BLaER1 (cell line): ENCODE data around the gene TPD52L1.

ENCODE experiments used
- H3K27ac ChIP-seq: shearing (Covaris generic); formaldehyde crosslinking; 2 replicates; pipeline ENCODE4 v1.8.1; 2022
- H3K27me3 ChIP-seq: shearing (Covaris generic); formaldehyde crosslinking; 2 replicates; pipeline ENCODE4 v1.8.1; 2022
- H3K36me3 ChIP-seq: shearing (Covaris generic); formaldehyde crosslinking; 2 replicates; pipeline ENCODE4 v1.8.1; 2022
- H3K4me1 ChIP-seq: shearing (Covaris generic); formaldehyde crosslinking; 2 replicates; pipeline ENCODE4 v1.8.1; 2022
- H3K4me2 ChIP-seq: shearing (Covaris generic); formaldehyde crosslinking; 2 replicates; pipeline ENCODE4 v1.8.1; 2022
- H3K4me3 ChIP-seq: shearing (Covaris generic); formaldehyde crosslinking; 2 replicates; pipeline ENCODE4 v1.8.1; 2022
- H3K9ac ChIP-seq: shearing (Covaris generic); formaldehyde crosslinking; 2 replicates; pipeline ENCODE4 v1.8.1; 2022
- H3K9me3 ChIP-seq: shearing (Covaris generic); formaldehyde crosslinking; 2 replicates; pipeline ENCODE4 v1.8.1; 2022
- H4K20me1 ChIP-seq: shearing (Covaris generic); formaldehyde crosslinking; 2 replicates; pipeline ENCODE4 v1.8.1; 2022
- Cebpa-rat ChIP-seq: shearing (Covaris generic); IDR thresholded peaks from 2 replicates; pipeline ENCODE4 v1.8.1; 2022

TPD52L1 gene

GRCh38 chr6:125262016-125263013 is 108.7 kb downstream of the TPD52L1 start:
- H3K36me3 ChIP-seq = no peaks in the 10 kb centered on the region
- no peak overlapping the region for H3K27ac ChIP-seq
- H3K4me1 ChIP-seq = no peaks in the 10 kb centered on the region
- H3K4me3 ChIP-seq = no peak overlapping the region
- H3K9me3 ChIP-seq = no peaks in the 10 kb centered on the region
- no peaks in the 10 kb centered on the region for H4K20me1 ChIP-seq
- no peaks in the 10 kb centered on the region for H3K27me3 ChIP-seq
- no peak overlapping the region for H3K4me2 ChIP-seq
- no peak for TF ChIP-seq Cebpa-rat
- no peak overlapping the region for H3K9ac ChIP-seq

GRCh38 chr6:125264476-125264875 is 110.9 kb downstream of the TPD52L1 start:
- Histone ChIP-seq H3K27ac (no peak overlapping the region), H3K9me3 (no peaks in the 10 kb centered on the region), H3K27me3 (no peaks in the 10 kb centered on the region), H3K9ac (no peak overlapping the region), H3K4me2 (no peak overlapping the region), H3K4me3 (no peak overlapping the region), H3K4me1 (no peaks in the 10 kb centered on the region), H4K20me1 (no peaks in the 10 kb centered on the region), H3K36me3 (no peaks in the 10 kb centered on the region)
- no peak for TF ChIP-seq Cebpa-rat

- no peak overlapping the region for H3K4me2 ChIP-seq
- TF ChIP-seq Cebpa-rat = no peak
- peaks cover 33% of the 10 kb centered on the region for H3K36me3 ChIP-seq
- no peak overlapping the region for H3K4me3 ChIP-seq
- H3K27ac ChIP-seq = no peak overlapping the region
- H3K9me3 ChIP-seq = no peaks in the 10 kb centered on the region
- no peak overlapping the region for H3K9ac ChIP-seq
- H3K4me1 ChIP-seq = no peaks in the 10 kb centered on the region
- no peaks in the 10 kb centered on the region for H3K27me3 ChIP-seq
- no peaks in the 10 kb centered on the region for H4K20me1 ChIP-seq
These were observed 114.4 kb downstream of the TPD52L1 start for GRCh38 chr6:125267806-125268523.

GRCh38 chr6:125268765-125269164 is 115.2 kb downstream of the TPD52L1 start:
- H3K9me3 ChIP-seq = no peaks in the 10 kb centered on the region
- H4K20me1 ChIP-seq = no peaks in the 10 kb centered on the region
- H3K9ac ChIP-seq = no peak overlapping the region
- H3K27me3 ChIP-seq = no peaks in the 10 kb centered on the region
- no peak overlapping the region for H3K27ac ChIP-seq
- H3K4me1 ChIP-seq = no peaks in the 10 kb centered on the region
- no peak for TF ChIP-seq Cebpa-rat
- no peak overlapping the region for H3K4me2 ChIP-seq
- H3K4me3 ChIP-seq = no peak overlapping the region
- peaks cover 41% of the 10 kb centered on the region for H3K36me3 ChIP-seq

GRCh38 chr6:125269328-125269985 is 115.9 kb downstream of the TPD52L1 start:
- no peak overlapping the region for H3K9ac ChIP-seq
- no peak overlapping the region for H3K4me3 ChIP-seq
- no peak for TF ChIP-seq Cebpa-rat
- H3K4me1 ChIP-seq = no peaks in the 10 kb centered on the region
- H3K4me2 ChIP-seq = no peak overlapping the region
- H3K36me3 ChIP-seq = peaks cover 48% of the 10 kb centered on the region
- no peaks in the 10 kb centered on the region for H3K27me3 ChIP-seq
- H3K27ac ChIP-seq = no peak overlapping the region
- H3K9me3 ChIP-seq = no peaks in the 10 kb centered on the region
- H4K20me1 ChIP-seq = no peaks in the 10 kb centered on the region; the same call in 1 of the 2 replicates

- H4K20me1 ChIP-seq = no peaks in the 10 kb centered on the region; the same call in 1 of the 2 replicates
- H3K9me3 ChIP-seq = no peaks in the 10 kb centered on the region
- H3K4me3 ChIP-seq = no peak overlapping the region
- H3K27me3 ChIP-seq = no peaks in the 10 kb centered on the region
- no peak overlapping the region for H3K9ac ChIP-seq
- H3K27ac ChIP-seq = no peak overlapping the region
- H3K4me1 ChIP-seq = no peaks in the 10 kb centered on the region
- TF ChIP-seq Cebpa-rat = no peak
- no peak overlapping the region for H3K4me2 ChIP-seq
- peaks cover 56% of the 10 kb centered on the region for H3K36me3 ChIP-seq
These were observed 116.8 kb downstream of the TPD52L1 start for GRCh38 chr6:125270380-125270779.

- Histone ChIP-seq H3K4me3 (no peak overlapping the region), H3K9me3 (no peaks in the 10 kb centered on the region), H3K4me2 (no peak overlapping the region), H4K20me1 (peaks cover 6% of the 10 kb centered on the region; the same call in 1 of the 2 replicates), H3K27me3 (no peaks in the 10 kb centered on the region), H3K36me3 (peaks cover 68% of the 10 kb centered on the region), H3K9ac (no peak overlapping the region), H3K4me1 (no peaks in the 10 kb centered on the region), H3K27ac (no peak overlapping the region)
- TF ChIP-seq Cebpa-rat = no peak
These were observed 118.0 kb downstream of the TPD52L1 start for GRCh38 chr6:125271486-125272159.

- H4K20me1 ChIP-seq = peaks cover 12% of the 10 kb centered on the region; the same call in 1 of the 2 replicates
- H3K9ac ChIP-seq = no peak overlapping the region
- H3K4me1 ChIP-seq = no peaks in the 10 kb centered on the region
- H3K36me3 ChIP-seq = peaks cover 83% of the 10 kb centered on the region
- TF ChIP-seq Cebpa-rat = no peak
- no peak overlapping the region for H3K4me2 ChIP-seq
- no peaks in the 10 kb centered on the region for H3K9me3 ChIP-seq
- H3K4me3 ChIP-seq = no peak overlapping the region
- H3K27me3 ChIP-seq = no peaks in the 10 kb centered on the region
- no peak overlapping the region for H3K27ac ChIP-seq
These were observed 119.7 kb downstream of the TPD52L1 start for GRCh38 chr6:125273251-125273650.

- H3K9me3 ChIP-seq = no peaks in the 10 kb centered on the region
- no peaks in the 10 kb centered on the region for H3K27me3 ChIP-seq
- H3K9ac ChIP-seq = no peak overlapping the region
- TF ChIP-seq Cebpa-rat = no peak
- peaks cover 90% of the 10 kb centered on the region for H3K36me3 ChIP-seq
- no peaks in the 10 kb centered on the region for H3K4me1 ChIP-seq
- no peak overlapping the region for H3K4me2 ChIP-seq
- H3K4me3 ChIP-seq = no peak overlapping the region
- no peak overlapping the region for H3K27ac ChIP-seq
- peaks cover 19% of the 10 kb centered on the region for H4K20me1 ChIP-seq
These were observed 120.4 kb downstream of the TPD52L1 start for GRCh38 chr6:125273965-125274364.
